Cardiac septum (tissue), 1 donor: ENCODE measurements around the gene GPC6. TPM values are rescaled to one million over a fixed set of nuclear protein-coding genes. Genes with fewer than 3 reads are reported as not detected.
"Not testable (repeated sequence)": the region's sequence is repeated elsewhere in the genome, so short reads cannot be mapped to it uniquely, and the experiment has no call there.

Experiments
- DNase-seq: peaks from one replicate; pipeline ENCODE4 v3.0.0-alpha.2; 2020; ENCODE audit warnings: low spot score
- intact Hi-C: fragments of 100-400 bp; cut with DNase I; formaldehyde crosslinking; loops from one replicate; pipeline ENCODE4 v1.14.0; 2022
- total RNA-seq: library from RNA; stranded (reverse); fragmentation: NEBNext Ultra II Directional; extraction: Animal tissue kit (Norgen Biotek cat#: 25700); gene quantifications from one replicate; pipeline ENCODE4 v1.2.1, GENCODE V29; 2021
- donor health status: DM: no; HTN: no; CAD: no.

The GPC6 gene
- total RNA-seq, 1 donor from 2014 or later, result 1.4 TPM

DNA sequence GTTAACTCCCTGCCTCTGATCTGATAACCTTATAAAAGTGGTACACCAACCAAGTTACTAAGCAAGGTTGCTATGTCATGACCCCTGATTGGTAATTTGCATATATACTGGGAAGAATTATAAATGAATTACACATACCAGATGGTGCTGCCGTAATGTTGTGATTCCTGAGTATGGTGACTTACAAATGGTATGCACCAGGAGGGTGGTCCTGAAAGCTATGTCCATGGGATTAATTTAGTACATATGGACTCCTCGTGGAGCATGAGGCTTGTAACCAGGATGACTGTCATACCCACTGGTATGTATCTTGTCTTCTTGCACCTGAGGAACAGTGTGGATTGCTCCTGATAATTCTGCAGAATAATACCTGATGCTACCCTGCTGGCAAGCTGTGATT is 240.6 kb downstream of the GPC6 start:
- DNase-seq, result no peak
- intact Hi-C loops, result no loop called here

DNA sequence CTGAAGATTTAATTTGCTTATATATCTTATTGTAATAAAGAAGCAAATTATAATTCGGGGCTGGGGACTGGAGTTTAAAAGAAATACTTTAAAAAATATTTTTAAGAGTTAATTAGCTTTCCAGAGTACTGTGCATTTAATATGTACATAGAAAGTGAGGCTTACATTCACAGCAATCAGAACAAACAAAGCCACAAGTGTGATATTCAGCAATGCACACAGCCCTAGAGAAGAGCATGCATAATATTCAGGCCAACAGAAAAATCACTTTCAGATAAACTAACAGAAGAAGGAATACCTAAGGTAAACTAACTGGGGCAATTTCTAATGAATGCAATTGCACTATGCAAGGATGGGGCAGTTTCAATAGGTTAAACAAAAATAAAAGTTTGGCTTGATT is 241.8 kb downstream of the GPC6 start:
- DNase-seq, result no peak
- intact Hi-C loops, result no loop called here

DNA sequence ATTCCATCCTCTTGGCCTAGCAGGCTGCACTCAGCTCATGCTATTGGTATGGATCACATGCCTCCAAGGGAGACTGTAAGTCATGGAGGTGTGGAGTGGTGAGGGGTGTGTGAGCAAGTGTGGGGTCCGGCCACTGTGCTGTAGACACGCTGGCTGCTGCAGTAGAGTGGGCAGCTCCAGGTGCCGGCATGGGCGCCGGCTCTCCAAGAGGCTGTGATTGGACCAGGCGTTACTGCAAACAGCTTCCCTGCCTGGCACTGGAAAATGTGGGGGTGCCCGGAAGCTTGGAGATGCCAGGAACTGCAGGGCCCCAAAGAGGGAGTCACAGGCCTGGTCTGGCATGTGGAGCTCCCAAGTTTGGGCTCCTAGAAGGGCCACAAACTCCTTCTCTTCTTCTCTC is 245.7 kb downstream of the GPC6 start:
- no peak for DNase-seq
- intact Hi-C loops, result no loop called here

DNA sequence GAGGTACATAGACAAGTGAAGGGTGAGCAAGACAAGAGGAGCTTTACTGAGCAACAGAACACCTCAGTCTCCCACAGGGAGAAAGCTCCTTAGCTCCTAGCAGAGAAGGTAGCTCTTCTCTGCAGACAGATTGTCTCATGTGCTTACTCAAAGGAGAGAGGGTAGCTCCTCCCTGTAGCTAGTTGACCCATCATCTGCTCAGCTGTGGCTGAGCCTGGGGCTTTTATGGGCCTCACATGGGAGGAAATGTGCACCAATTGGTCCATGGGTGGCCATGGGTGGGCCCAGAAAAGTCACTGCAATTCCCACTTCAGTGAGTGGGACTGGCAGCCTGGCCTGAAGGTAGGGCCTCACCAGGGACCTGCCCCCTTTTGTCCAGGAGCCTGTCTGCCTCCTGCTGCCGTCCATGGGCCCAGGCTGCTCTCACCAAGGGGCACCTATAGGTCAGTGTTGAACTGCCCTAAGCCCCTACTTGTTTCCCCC is 246.2 kb downstream of the GPC6 start:
- DNase-seq, result no peak
- intact Hi-C loops, result no loop called here

DNA sequence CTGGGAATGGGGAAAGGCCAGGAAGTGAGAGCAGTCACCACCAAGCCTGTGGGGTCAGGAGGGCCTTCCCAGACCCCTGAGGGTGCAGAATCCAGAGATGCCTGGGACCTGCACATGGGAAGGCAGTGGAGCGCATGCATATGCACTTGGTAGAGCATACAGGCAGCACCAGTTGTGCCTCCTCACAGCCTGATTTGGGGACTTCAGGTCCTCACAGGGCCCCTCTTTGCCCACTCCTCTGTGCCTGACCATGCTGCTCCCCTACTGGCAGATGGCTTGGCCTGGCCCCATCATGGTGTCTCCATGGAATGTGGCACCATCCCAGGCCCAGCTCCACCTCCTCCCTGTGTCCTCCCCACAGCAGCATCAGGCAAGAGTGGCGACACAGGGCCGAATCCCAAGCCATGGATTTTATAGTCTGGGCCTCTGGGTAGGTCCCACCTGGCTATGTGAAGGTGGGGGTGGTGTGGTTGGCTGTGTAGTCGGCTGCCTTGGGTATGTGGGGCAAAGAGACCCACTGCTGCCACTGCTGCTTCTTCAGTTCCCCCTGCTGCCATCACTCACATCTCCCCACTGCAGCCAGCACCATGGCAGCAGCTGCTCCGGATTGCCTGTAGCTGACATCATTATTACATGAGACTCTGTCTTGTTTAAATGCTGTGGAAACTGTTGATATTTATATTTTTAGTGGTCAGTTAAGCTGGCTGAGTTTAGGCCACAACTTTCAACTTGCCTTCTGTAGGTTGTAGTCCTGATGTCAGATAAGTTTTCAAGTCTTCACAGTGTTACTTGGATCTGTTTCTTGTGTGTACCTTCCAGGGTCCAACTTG is 247.0 kb downstream of the GPC6 start:
- DNase-seq, result no peak
- intact Hi-C loops, result no loop called here

DNA sequence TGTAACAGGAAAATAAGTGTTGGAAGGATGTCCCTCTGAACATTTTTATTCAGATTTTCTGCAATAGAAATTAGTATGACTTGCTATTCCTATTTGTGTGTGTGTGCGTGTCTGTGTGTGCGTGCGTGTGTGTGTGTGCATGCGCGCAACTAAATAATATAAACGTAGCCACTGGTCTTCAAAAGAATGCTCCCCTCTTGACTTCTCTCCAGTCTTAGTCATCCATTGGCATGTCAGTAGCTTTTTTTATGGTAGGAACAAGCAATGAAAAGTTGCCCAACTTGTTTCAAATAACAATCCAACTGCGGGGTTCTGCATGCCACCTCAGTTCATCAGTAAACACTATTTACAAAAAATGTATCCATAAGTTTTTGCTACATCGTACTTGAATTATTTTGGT is 249.6 kb downstream of the GPC6 start:
- DNase-seq, result no peak
- intact Hi-C loops, result no loop called here

DNA sequence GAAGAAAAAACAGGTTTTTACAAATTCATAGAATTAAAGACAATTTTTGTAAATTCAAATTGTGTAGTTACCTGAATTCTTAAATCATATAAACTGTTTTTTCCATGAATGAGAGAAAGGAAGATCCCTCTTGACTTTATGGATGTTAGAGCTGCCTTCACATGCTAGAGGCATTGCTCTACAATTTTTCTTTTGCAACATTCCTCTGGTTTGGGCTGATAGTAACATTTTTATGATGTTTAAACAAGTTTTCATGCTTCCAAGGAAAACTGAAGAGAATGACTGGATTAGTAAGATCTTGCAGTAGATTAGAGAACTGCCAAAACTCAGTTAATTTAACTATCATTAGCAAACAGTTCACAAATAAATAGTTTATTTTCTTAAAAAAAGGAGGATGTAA is 250.6 kb downstream of the GPC6 start:
- no peak for DNase-seq
- intact Hi-C loops, result no loop called here

DNA sequence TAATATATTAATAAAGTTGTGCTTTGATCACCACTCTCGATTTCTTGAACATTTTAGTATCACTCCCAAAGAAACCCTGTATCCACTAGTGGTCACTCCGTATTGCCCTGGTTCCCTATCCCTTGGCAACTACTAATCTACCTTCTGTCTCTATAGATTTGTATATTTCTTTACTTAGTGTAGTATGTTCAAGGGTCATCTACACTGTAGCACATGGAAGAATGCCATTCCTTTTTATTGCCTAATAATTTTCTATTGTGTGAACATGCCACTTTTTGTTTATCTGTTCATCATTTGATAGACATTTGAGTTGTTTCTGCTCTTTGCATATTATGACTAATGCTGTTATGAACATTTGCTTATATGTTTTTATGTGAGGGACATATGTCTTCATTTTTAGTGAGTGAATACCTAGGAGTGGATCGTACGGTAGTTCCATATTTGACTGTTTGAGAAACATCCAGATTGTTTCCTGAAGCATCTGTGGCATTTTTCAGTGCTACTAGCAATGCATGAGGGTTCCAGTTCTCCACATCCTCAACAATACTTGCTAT is 254.0 kb downstream of the GPC6 start:
- DNase-seq, result no peak
- intact Hi-C loops, result no loop called here

DNA sequence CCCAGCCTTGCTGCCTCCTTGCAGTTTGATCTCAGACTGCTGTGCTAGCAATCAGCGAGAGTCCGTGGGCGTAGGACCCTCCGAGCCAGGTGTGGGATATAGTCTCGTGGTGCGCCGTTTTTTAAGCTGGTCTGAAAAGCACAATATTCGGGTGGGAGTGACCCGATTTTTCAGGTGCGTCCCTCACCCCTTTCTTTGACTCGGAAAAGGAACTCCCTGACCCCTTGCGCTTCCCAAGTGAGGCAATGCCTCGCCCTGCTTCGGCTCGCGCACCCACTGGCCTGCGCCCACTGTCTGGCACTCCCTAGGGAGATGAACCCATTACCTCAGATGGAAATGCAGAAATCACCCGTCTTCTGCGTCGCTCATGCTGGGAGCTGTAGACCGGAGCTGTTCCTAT is 269.5 kb downstream of the GPC6 start:
- DNase-seq, intact Hi-C loops: not testable (repeated sequence)

DNA sequence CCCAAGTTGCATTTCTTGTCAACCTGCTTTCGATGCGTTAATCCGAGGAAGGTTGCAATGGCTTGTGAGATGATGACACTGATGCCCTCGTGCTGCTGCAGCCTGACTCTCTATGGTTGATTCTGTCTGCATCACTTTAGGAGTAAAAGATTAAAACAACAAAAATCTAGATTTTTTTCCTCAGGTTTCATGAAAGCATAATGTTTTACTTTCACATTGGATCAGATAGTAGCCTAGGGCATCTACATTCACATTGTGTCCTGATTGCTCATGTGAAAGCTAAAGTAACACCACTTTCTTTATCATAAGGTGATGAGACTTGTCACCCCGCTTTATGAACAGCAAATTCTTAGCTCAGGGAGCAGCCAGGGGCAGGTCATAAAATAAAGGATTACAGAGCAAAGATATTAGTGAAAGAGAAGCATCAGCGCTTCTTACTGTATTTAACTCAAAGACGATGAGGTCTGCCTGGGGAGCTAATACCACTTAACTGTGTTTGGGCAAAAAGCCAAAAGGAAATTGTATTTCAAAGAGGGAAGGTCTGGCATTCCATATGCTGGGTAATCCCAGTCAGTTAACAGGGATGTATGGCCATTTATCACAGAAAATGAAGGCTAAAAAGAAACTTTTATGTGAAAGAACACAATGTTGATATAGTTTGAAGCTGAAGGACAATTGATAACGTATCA is 270.5 kb downstream of the GPC6 start:
- intact Hi-C loops, result no loop called here
- DNase-seq, result no peak

DNA sequence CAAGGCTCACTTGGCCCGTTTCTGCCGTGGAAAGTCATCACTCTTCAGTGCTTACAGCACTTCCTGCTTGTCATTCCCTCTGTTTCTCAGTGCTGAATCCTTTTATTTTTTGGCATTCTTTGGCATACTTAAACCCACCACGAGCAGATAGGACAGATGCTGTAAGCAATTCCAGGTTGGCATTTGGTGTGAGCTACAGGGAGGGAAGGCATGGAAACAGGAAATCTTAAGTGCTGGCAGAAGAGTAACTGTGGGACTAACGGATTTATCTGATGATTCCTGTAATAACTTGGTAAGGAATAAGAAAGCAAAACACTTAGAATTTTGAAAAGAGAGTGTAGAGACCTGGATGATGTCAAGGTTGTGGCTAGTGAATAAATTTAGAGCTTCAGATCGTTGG is 273.4 kb downstream of the GPC6 start:
- no peak for DNase-seq
- intact Hi-C loops, result no loop called here

DNA sequence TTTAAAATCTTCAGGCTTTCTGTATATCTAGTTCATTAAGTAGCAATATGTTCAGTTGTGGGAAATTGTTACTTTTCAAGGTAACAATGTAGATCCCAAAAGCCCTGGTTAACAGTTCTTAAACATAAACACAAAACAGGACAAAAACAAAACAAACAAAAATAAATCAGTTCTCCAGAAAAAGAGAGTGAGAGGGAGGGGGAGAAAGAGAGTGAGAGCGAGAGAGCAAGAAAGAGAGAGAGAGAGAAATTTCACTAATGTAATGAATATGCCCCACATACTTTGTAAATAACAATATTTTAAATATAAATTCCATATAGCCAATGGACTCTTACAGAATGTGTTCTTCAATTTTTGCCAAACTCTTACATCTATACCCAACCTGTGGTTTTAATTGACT is 275.5 kb downstream of the GPC6 start:
- no peak for DNase-seq
- intact Hi-C loops, result no loop called here

DNA sequence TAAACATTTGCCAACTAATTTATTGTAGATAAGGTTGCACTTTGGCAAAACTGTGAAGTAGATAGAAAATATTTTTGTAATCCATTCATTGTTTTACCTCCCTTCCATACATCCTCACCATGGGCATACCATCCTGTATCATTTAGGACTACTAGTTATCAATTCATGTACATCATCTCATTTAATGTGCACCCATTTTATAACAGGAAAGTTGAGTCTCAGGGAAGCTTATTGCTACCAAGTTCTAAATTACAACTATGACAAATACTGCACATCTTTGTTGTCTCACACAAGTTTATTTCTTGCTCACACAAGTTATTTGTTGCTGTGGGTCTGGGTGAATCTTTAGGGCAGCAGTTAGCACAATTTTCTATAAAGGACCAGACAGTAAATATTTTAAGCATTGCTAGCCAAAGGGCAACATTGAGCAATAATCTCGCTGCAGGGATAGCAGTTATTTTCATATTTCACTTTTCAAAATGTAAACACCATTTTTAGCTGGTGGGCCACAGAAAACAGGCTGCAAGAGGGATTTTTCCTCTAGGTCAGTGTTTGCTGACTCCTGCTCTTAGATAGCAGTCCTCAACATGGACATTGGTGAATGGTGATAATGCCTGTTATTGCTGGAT is 276.5 kb downstream of the GPC6 start:
- no peak for DNase-seq
- intact Hi-C loops, result no loop called here

DNA sequence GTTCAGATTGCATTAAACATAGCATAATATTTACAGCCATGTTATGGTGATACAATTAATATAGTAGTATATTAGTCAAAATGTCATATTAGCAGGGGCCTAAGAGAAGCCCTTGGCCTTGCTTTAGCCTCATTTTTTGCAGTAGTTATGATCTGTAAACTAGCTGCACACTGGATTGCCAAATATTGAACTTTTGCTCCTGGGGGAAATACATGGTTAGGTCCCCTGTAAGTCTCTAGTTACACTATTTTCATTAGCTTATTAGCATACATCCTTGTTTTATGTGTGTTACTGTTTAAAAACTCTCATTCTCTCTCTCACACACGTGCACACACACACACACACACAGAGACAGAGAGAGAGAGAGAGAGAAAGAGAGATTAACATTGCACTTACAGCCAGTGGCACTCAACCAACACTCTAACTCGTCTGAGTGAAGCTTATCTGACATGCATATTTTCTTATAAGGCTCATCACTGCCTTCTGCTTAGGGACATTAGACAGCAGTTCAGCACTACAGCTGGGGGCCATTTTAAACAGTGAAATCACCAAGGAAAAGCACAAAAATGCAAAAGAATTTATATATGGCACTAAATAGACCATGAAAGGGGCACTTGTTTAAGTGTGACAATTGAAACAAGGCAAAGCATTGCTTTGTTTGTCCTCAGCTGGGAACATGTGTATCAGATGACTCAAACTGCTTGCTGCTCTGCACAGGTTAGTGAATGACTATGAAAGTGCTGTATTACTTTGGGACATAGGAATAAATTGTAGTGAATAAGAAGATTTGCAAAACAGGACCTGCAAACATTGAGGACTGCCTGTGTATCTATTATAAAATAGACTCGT is 278.7 kb downstream of the GPC6 start:
- intact Hi-C loops, result no loop called here
- no peak for DNase-seq

DNA sequence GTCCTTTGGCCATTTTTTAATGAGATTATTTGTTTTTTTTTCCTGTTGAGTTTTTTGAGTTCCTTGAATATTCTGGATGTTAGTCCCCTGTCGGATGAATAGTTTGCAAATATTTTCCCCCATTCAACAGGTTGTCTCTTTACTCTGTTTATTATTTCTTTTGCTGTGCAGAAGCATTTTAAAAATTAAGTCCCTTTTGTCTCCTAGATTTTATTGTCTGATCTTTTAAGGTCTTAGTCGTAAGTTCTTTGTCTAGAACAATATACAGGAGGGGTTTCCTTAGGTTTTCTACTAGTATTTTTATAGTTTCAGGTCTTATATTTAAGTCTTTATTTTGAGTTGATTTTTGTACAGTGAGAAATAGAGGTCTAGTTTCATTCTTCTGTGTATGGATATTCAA is 284.4 kb downstream of the GPC6 start:
- intact Hi-C loops, result no loop called here
- DNase-seq, result no peak

DNA sequence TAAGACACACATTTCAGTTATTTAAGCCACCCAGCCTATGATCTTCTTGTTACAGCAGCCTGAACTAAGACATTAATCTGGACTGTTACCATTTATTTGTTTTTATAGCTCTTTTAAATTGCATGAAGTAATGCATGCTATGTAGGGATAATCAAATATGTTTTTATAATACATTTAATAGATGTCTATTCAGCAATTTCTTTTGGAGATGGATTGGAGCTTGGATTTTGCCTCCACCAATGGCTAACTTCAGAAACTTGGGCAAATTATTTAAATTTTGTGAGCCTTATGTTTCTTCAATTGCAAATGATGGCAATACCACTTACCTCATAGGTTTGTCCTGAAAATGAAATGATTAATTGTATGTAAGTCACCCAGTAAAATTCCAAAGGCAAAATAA is 288.7 kb downstream of the GPC6 start:
- intact Hi-C loops, result no loop called here
- no peak for DNase-seq

DNA sequence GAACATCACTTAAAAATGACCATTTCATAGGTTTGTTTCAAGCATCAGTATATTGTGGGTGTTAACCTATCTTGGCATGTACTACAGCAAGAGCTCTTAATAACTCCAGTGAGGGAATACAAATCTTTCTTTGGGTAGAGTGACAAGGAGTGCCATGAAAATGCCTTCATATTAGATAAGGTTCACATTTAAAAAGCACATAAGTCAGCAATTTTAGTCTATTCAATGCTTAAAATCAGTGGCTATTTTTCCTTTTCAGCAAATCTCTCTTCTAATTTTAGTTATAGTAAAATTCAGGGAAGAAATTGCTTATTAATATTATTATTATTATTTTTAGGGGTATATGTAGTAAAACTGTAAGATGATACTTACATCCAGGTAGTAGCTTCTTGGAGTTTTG is 291.1 kb downstream of the GPC6 start:
- intact Hi-C loops, result no loop called here
- no peak for DNase-seq

DNA sequence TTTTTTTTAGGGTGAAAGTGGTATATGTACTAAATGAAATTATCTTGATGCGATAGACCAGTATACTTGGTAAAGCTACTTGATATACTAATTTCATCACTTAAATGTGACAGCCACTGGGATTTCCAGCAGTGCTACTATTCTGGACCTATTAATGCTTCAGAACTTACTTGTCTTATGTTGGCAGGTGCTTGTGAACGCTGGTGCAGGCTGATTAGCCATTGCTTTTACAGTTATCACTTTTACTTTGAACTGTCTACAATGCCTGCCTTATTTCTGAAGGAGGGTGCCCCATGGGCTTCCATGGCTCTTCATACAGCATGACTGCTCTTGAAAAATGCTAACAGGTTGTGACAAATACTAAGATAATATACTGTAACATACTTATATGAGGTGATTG is 294.7 kb downstream of the GPC6 start:
- intact Hi-C loops, result no loop called here
- no peak for DNase-seq

DNA sequence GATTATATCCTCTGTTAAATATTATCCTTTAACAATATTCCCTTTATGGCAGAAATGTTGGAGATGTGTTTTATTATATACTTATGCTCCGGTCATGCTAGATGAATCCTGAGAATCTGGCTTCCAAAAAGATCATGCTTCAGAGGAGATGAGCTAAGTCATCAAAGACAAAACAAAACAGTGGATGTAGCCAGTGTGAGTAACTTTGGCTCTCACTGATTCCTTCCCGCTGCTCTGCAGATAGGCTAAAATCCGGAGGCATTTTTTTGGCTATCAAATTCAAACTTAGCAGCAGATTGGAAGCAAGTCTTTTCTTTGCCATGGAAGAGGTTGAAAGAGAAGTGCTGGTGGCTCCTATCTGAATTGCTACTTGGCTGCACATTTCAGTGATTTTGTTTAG is 295.9 kb downstream of the GPC6 start:
- intact Hi-C loops, result no loop called here

DNA sequence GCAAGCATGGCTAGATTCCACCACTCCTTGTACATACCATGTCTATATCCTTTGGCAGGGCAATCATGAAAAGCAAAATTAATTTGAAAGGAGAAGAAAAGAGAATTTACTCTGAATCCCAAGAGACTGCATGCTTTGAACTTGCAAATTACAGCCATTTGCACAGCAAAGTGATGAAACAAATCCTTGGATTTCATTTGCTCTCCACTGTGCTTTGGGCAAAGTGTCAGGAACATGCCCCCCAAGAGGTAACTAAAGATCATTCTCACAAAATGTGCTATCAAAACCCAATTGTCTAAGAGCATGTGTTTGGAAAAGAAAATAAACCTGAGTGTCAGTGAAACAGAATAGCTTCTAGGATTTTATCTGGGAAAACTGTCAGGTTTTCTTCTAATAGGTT is 298.5 kb downstream of the GPC6 start:
- intact Hi-C loops, result no loop called here
- no peak for DNase-seq

More for the DNA sequence above, 295.9 kb downstream of the GPC6 start:
- DNase-seq, result no peak
